Neural progenitor cell (in vitro differentiated cells): ENCODE measurements around the gene CIBAR2.

ENCODE experiments used
- EZH2 ChIP-seq: fragments of 200-600 bp; sonication (generic); IDR thresholded peaks from 2 replicates; pipeline ENCODE4 v1.6.1; 2017; ENCODE audit warnings: antibody characterized with exemption, mild to moderate bottlenecking, moderate library complexity
- EZH2phosphoT487 ChIP-seq: fragments of 200-600 bp; sonication (generic); IDR thresholded peaks from 2 replicates; pipeline ENCODE4 v1.6.1; 2017; ENCODE audit warnings: antibody characterized with exemption
- TF ChIP-seq, protein P1 (sequence below): fragments of 200-600 bp; sonication (generic); IDR thresholded peaks from 2 replicates; pipeline ENCODE4 v1.5.1; 2017; ENCODE audit warnings: antibody characterized with exemption, mild to moderate bottlenecking

- TF ChIP-seq, protein P1, sequence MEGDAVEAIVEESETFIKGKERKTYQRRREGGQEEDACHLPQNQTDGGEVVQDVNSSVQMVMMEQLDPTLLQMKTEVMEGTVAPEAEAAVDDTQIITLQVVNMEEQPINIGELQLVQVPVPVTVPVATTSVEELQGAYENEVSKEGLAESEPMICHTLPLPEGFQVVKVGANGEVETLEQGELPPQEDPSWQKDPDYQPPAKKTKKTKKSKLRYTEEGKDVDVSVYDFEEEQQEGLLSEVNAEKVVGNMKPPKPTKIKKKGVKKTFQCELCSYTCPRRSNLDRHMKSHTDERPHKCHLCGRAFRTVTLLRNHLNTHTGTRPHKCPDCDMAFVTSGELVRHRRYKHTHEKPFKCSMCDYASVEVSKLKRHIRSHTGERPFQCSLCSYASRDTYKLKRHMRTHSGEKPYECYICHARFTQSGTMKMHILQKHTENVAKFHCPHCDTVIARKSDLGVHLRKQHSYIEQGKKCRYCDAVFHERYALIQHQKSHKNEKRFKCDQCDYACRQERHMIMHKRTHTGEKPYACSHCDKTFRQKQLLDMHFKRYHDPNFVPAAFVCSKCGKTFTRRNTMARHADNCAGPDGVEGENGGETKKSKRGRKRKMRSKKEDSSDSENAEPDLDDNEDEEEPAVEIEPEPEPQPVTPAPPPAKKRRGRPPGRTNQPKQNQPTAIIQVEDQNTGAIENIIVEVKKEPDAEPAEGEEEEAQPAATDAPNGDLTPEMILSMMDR, result no peak
- TF ChIP-seq EZH2phosphoT487 (no peak), EZH2 (no peak)
Measured at GRCh38 chr16:85079785-85080570, 32.3 kb downstream of the CIBAR2 start.
